HG02642 (cell line): ENCODE results near the gene WNT1.

ENCODE experiments used
- ATAC-seq: cut with Tn5 transposase; IDR thresholded peaks from one replicate; pipeline ENCODE4 v1.9.1; 2021; ENCODE audit warnings: mild to moderate bottlenecking; ENCODE audit not compliant: unreplicated experiment, poor library complexity

WNT1 gene

GRCh38 chr12:48979602-48980388, 1.7 kb downstream of the WNT1 start:
- ATAC-seq: no peak

GRCh38 chr12:48980389-48980952, 2.3 kb downstream of the WNT1 start:
- no peak for ATAC-seq

- ATAC-seq: no peak
These were observed 3.0 kb downstream of the WNT1 start for GRCh38 chr12:48980953-48981756.

GRCh38 chr12:48981757-48982157, 3.6 kb downstream of the WNT1 start:
- no peak for ATAC-seq

- ATAC-seq: no peak
These were observed 4.4 kb downstream of the WNT1 start for GRCh38 chr12:48982397-48983080.

- no peak for ATAC-seq
These were observed 7.4 kb downstream of the WNT1 start for GRCh38 chr12:48985475-48985897.

GRCh38 chr12:48985901-48986300, 7.8 kb downstream of the WNT1 start:
- ATAC-seq: no peak

GRCh38 chr12:48986720-48987291, 8.7 kb downstream of the WNT1 start:
- no peak for ATAC-seq

GRCh38 chr12:48988030-48988649, 10.0 kb downstream of the WNT1 start:
- ATAC-seq: peak; percentile 60

GRCh38 chr12:48990552-48990951, 12.4 kb downstream of the WNT1 start:
- no peak for ATAC-seq

- no peak for ATAC-seq
These were observed 13.3 kb downstream of the WNT1 start for GRCh38 chr12:48991247-48992050.

- ATAC-seq: no peak
These were observed 15.7 kb downstream of the WNT1 start for GRCh38 chr12:48993787-48994186.

- no peak for ATAC-seq
These were observed 16.3 kb downstream of the WNT1 start for GRCh38 chr12:48994224-48995085.

- ATAC-seq: peak; percentile 28
These were observed 17.2 kb downstream of the WNT1 start for GRCh38 chr12:48995086-48995879.

GRCh38 chr12:48996794-48997718, 18.9 kb downstream of the WNT1 start:
- no peak for ATAC-seq

- ATAC-seq: peak; percentile 41
These were observed 19.8 kb downstream of the WNT1 start for GRCh38 chr12:48997719-48998496.
